WTC11 (cell line): ENCODE measurements around the gene STK11. TPM values are rescaled to one million over a fixed set of nuclear protein-coding genes. Genes with fewer than 3 reads are reported as not detected.

ENCODE experiments used
- ATF3 ChIP-seq: sonication (generic); formaldehyde crosslinking; conservative IDR thresholded peaks from 2 replicates; pipeline ENCODE4 v1.8.1; 2022; ENCODE audit warnings: mild to moderate bottlenecking, missing genetic modification reagents
- E2F1 ChIP-seq: sonication (generic); formaldehyde crosslinking; IDR thresholded peaks from 2 replicates; pipeline ENCODE4 v1.8.0; 2022; ENCODE audit warnings: mild to moderate bottlenecking, missing genetic modification reagents
- EMX1 ChIP-seq: fragments of 250-450 bp; sonication (Bioruptor Pico); IDR thresholded peaks from 2 replicates; pipeline ENCODE4 v1.8.0; 2021; ENCODE audit warnings: mild to moderate bottlenecking
- FOXK1 ChIP-seq: sonication (generic); formaldehyde crosslinking; IDR thresholded peaks from 2 replicates; pipeline ENCODE4 v1.8.0; 2022; ENCODE audit warnings: mild to moderate bottlenecking, moderate library complexity, missing genetic modification reagents
- FOXP1 ChIP-seq: sonication (generic); formaldehyde crosslinking; IDR thresholded peaks from 2 replicates; pipeline ENCODE4 v1.8.0; 2022; ENCODE audit warnings: missing genetic modification reagents, mild to moderate bottlenecking, moderate library complexity, borderline replicate concordance
- GRHL2 ChIP-seq: fragments of 250-450 bp; sonication (Bioruptor Pico); IDR thresholded peaks from 2 replicates; pipeline ENCODE4 v1.8.0; 2022; ENCODE audit warnings: mild to moderate bottlenecking, moderate library complexity; ENCODE audit not compliant: insufficient replicate concordance, severe bottlenecking
- HMGA2 ChIP-seq: fragments of 250-450 bp; sonication (Bioruptor Pico); IDR thresholded peaks from 2 replicates; pipeline ENCODE4 v1.4.0; 2021; ENCODE audit warnings: mild to moderate bottlenecking, moderate library complexity
- KAT7 ChIP-seq: sonication (generic); formaldehyde crosslinking; IDR thresholded peaks from 2 replicates; pipeline ENCODE4 v1.8.1; 2023; ENCODE audit warnings: missing genetic modification reagents, mild to moderate bottlenecking, borderline replicate concordance
- MAX ChIP-seq: sonication (generic); formaldehyde crosslinking; IDR thresholded peaks from 2 replicates; pipeline ENCODE4 v1.8.0; 2022; ENCODE audit warnings: mild to moderate bottlenecking, missing genetic modification reagents
- MLX ChIP-seq: sonication (generic); formaldehyde crosslinking; IDR thresholded peaks from 2 replicates; pipeline ENCODE4 v1.8.1; 2023; ENCODE audit warnings: mild to moderate bottlenecking, missing genetic modification reagents, moderate library complexity
- MXD4 ChIP-seq: fragments of 250-450 bp; sonication (Bioruptor Pico); IDR thresholded peaks from 2 replicates; pipeline ENCODE4 v1.8.0; 2021; ENCODE audit warnings: mild to moderate bottlenecking, moderate library complexity, borderline replicate concordance
- MYBL2 ChIP-seq: sonication (generic); formaldehyde crosslinking; IDR thresholded peaks from 2 replicates; pipeline ENCODE4 v1.8.1; 2023; ENCODE audit warnings: mild to moderate bottlenecking, moderate library complexity, missing genetic modification reagents
- NFYB ChIP-seq: sonication (generic); formaldehyde crosslinking; conservative IDR thresholded peaks from 2 replicates; pipeline ENCODE4 v1.8.0; 2022; ENCODE audit warnings: low read depth, missing genetic modification reagents
- PRDM15 ChIP-seq: sonication (generic); formaldehyde crosslinking; IDR thresholded peaks from 2 replicates; pipeline ENCODE4 v1.8.0; 2022; ENCODE audit warnings: missing genetic modification reagents
- TEAD1 ChIP-seq: sonication (generic); formaldehyde crosslinking; IDR thresholded peaks from 2 replicates; pipeline ENCODE4 v1.8.0; 2022; ENCODE audit warnings: mild to moderate bottlenecking, missing genetic modification reagents
- TEAD4 ChIP-seq: sonication (generic); formaldehyde crosslinking; IDR thresholded peaks from 2 replicates; pipeline ENCODE4 v1.8.0; 2022; ENCODE audit warnings: mild to moderate bottlenecking, missing genetic modification reagents
- ZNF138 ChIP-seq: sonication (generic); formaldehyde crosslinking; conservative IDR thresholded peaks from 2 replicates; pipeline ENCODE4 v1.8.1; 2022; ENCODE audit warnings: mild to moderate bottlenecking, moderate library complexity, missing genetic modification reagents
- ZNF281 ChIP-seq: sonication (generic); formaldehyde crosslinking; IDR thresholded peaks from 2 replicates; pipeline ENCODE4 v1.8.0; 2023; ENCODE audit warnings: mild to moderate bottlenecking, missing genetic modification reagents
- ZNF416 ChIP-seq: fragments of 250-450 bp; sonication (Bioruptor Pico); IDR thresholded peaks from 2 replicates; pipeline ENCODE4 v1.9.0; 2021; ENCODE audit warnings: mild to moderate bottlenecking, inconsistent platforms
- total RNA-seq: library from RNA; stranded (reverse); gene quantifications from 3 replicates; pipeline ENCODE4 v1.2.3, GENCODE V29; 2021
- TF ChIP-seq, protein P1 (sequence below): sonication (generic); formaldehyde crosslinking; IDR thresholded peaks from 2 replicates; pipeline ENCODE4 v1.8.1; 2023; ENCODE audit warnings: mild to moderate bottlenecking, moderate library complexity, missing genetic modification reagents
- TF ChIP-seq, protein P2 (sequence below): sonication (generic); formaldehyde crosslinking; IDR thresholded peaks from 2 replicates; pipeline ENCODE4 v1.8.1; 2022; ENCODE audit warnings: low read depth, mild to moderate bottlenecking, moderate library complexity, missing genetic modification reagents, borderline replicate concordance
- TF ChIP-seq, protein P3 (sequence below): sonication (generic); formaldehyde crosslinking; IDR thresholded peaks from 2 replicates; pipeline ENCODE4 v1.8.1; 2023; ENCODE audit warnings: mild to moderate bottlenecking, missing genetic modification reagents, borderline replicate concordance

STK11 gene
- total RNA-seq, 1 experiment from 2014 or later, result 112 TPM

DNA sequence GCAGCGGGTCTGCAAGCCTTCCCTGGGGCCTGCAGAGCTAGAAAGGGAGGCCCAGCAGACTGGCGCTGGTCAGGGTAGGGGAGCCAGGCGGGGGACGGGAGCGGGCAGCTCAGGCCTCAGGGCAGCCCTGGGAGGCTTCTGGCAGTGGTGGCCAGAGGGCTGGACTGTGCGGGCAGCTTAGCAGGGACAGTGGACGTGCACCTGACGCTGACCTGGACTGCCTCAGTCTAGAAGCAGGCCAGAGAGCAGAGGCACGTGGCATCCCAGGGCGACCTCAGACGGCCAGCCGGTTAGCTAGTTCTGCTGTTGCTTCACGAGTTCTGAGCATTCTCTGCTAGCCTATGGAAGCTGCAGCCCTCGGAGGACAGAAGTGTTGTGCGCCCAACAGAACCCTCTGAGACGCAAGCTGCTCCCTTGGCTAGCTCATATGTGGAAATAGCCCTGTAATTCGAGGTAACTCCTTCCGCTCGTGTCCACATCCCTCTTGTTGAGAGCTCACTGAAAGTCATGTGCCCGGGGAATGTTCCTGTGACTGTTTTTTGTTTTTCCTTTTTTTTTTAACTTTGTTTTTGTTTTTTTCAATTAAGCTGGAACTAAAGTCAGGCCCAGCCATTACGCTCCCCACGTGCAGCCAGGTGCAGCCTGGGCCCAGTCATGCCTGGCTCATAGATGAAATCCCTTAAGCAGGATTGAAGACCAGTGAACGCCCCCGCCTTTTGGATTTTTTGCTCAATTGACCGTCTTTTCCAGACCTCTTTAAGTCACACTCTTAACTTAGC is 67.9 kb downstream of the STK11 start (continued):
- TF ChIP-seq, protein P1, sequence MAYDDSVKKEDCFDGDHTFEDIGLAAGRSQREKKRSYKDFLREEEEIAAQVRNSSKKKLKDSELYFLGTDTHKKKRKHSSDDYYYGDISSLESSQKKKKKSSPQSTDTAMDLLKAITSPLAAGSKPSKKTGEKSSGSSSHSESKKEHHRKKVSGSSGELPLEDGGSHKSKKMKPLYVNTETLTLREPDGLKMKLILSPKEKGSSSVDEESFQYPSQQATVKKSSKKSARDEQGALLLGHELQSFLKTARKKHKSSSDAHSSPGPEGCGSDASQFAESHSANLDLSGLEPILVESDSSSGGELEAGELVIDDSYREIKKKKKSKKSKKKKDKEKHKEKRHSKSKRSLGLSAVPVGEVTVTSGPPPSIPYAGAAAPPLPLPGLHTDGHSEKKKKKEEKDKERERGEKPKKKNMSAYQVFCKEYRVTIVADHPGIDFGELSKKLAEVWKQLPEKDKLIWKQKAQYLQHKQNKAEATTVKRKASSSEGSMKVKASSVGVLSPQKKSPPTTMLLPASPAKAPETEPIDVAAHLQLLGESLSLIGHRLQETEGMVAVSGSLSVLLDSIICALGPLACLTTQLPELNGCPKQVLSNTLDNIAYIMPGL (CRISPR knock-in tag), result no peak
- peak; percentile 41; the same call in 1 of the 2 replicates for TF ChIP-seq EMX1 (CRISPR knock-in tag)
- TF ChIP-seq ATF3, result no peak
- no peak for TF ChIP-seq TEAD4
- no peak for TF ChIP-seq ZNF138
- TF ChIP-seq, protein P2, sequence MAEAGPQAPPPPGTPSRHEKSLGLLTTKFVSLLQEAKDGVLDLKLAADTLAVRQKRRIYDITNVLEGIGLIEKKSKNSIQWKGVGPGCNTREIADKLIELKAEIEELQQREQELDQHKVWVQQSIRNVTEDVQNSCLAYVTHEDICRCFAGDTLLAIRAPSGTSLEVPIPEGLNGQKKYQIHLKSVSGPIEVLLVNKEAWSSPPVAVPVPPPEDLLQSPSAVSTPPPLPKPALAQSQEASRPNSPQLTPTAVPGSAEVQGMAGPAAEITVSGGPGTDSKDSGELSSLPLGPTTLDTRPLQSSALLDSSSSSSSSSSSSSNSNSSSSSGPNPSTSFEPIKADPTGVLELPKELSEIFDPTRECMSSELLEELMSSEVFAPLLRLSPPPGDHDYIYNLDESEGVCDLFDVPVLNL (CRISPR knock-in tag), result no peak
- TF ChIP-seq, protein P3, sequence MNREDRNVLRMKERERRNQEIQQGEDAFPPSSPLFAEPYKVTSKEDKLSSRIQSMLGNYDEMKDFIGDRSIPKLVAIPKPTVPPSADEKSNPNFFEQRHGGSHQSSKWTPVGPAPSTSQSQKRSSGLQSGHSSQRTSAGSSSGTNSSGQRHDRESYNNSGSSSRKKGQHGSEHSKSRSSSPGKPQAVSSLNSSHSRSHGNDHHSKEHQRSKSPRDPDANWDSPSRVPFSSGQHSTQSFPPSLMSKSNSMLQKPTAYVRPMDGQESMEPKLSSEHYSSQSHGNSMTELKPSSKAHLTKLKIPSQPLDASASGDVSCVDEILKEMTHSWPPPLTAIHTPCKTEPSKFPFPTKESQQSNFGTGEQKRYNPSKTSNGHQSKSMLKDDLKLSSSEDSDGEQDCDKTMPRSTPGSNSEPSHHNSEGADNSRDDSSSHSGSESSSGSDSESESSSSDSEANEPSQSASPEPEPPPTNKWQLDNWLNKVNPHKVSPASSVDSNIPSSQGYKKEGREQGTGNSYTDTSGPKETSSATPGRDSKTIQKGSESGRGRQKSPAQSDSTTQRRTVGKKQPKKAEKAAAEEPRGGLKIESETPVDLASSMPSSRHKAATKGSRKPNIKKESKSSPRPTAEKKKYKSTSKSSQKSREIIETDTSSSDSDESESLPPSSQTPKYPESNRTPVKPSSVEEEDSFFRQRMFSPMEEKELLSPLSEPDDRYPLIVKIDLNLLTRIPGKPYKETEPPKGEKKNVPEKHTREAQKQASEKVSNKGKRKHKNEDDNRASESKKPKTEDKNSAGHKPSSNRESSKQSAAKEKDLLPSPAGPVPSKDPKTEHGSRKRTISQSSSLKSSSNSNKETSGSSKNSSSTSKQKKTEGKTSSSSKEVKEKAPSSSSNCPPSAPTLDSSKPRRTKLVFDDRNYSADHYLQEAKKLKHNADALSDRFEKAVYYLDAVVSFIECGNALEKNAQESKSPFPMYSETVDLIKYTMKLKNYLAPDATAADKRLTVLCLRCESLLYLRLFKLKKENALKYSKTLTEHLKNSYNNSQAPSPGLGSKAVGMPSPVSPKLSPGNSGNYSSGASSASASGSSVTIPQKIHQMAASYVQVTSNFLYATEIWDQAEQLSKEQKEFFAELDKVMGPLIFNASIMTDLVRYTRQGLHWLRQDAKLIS, result no peak
- no peak for TF ChIP-seq HMGA2 (CRISPR knock-in tag)
- no peak for TF ChIP-seq KAT7
- no peak for TF ChIP-seq GRHL2 (CRISPR knock-in tag)
- TF ChIP-seq MAX (CRISPR knock-in tag), result no peak
- TF ChIP-seq FOXP1 (CRISPR knock-in tag), result no peak
- TF ChIP-seq NFYB (CRISPR knock-in tag), result no peak
- no peak for TF ChIP-seq MLX
- no peak for TF ChIP-seq TEAD1 (CRISPR knock-in tag)
- TF ChIP-seq MYBL2 (CRISPR knock-in tag), result no peak
- TF ChIP-seq PRDM15 (CRISPR knock-in tag), result no peak
- no peak for TF ChIP-seq ZNF281
- no peak for TF ChIP-seq FOXK1 (CRISPR knock-in tag)
- no peak for TF ChIP-seq MXD4 (CRISPR knock-in tag)
- TF ChIP-seq ZNF416, result peak; percentile 73; the same call in 1 of the 2 replicates
- no peak for TF ChIP-seq E2F1
